GM18517 (cell line): ENCODE measurements around the gene FAR2.
"Not testable (repeated sequence)": the region's sequence is repeated elsewhere in the genome, so short reads cannot be mapped to it uniquely, and the experiment has no call there.

Experiments
- ATAC-seq: cut with Tn5 transposase; IDR thresholded peaks from one replicate; pipeline ENCODE4 v1.9.1; 2021; ENCODE audit warnings: mild to moderate bottlenecking, moderate library complexity; ENCODE audit not compliant: unreplicated experiment

The FAR2 gene

GRCh38 chr12:29273178-29273843 is 124.2 kb downstream of the FAR2 start:
- no peak for ATAC-seq

DNA sequence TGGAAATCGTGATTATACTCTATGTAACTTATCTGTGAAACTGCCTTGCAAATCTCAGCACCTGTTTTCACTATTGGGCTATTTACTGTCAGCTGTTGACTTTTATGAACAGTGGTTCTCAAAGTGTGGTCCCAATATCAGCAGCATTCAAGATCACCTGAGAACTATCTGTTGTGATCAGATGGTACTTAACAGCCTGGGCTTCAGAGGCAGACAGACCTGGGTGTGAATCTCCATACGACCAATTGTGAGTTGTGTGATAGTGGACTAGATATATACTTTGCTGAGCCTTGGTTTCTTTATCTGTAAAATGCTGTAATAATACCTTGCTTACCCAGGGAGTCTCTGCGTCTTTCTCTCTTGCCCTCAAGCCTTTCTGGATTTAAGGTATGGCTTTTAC is 126.8 kb downstream of the FAR2 start:
- no peak for ATAC-seq

DNA sequence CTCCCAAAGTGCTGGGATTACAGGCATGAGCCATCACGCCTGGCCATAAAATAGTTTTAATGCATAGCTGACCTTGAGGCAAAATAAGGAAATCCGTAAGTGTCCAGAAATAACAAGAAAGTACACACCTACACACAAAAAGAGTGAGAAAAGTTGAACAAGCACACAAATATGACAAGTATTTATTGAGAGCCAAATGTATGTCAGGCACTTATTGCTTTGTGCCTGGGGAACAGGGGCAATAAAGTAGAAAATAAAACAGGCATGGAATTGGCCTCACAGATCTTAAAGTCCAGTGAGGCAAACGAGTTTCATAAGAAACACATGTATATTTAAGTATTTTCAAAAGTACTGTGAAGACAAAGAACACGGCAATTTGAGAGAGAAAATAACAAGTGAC is 128.2 kb downstream of the FAR2 start:
- no peak for ATAC-seq

DNA sequence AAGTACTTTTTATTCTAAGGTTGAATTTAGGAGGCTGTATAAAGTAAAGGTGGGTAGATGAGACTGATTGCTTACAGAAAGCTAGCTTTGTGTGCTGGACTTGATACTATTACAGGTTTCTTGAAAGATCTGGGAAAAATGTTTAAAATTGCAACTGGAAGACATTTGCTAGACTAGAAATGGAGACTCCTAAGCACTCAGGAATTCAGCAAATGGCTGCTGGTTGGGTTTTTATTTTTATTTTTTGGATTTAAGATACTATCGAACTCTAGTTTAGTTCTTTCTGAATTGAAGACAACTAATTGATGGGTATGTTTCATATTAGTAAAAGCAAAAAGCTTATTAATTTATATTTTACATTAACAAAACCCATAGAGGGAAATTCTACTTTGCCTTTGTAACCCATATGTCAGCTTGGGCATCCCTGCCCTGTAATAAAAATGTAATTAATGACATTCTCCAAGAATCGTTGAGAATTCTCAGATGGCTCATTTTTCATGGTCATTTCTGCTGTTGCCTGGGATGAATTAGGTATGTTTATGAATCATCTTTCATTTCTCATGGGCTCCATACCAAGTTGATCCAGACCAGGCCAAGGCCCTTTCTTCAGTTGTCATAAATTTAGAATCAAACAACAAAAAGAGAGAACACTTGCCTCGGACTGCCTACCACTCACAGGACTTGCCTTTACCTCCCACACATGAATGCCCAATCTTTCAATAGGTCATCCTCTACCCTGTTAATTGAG is 129.8 kb downstream of the FAR2 start:
- ATAC-seq: no peak

GRCh38 chr12:29281371-29282005 is 132.4 kb downstream of the FAR2 start:
- no peak for ATAC-seq

DNA sequence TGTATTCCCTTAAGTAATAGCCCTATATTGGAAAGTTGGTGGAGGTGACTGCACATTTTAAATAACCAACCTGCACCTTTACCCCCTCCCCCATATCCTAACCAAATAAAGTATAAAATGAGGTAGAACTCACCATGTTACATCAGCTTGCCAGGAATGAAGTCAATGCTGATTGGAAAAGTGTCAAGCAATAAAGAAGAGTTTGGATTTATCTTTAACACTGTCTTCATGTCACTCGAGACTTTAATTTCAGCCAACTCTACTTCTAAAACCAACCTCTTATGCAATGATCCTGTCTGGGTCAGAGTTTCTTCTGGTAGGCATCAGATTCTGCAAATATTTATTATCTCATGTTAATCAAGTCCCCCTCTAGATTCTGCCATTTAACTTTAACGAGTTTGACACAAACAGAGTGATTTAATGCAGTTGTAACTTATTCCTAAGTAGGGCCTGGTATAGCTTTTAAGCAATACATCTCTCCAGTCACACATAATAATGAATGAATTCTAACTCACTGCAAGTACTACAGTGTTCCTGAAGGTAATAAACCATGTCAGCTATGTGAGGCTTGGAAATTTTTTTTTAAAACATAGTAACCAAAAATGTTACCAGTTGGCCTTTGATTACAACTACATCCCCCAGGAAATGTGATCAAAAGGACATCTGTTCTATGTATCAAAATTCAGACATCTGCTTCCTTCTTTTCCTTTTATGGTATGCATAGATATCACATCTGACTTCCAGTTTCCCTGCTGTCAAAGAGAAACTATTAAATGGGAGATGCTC is 133.1 kb downstream of the FAR2 start:
- no peak for ATAC-seq

DNA sequence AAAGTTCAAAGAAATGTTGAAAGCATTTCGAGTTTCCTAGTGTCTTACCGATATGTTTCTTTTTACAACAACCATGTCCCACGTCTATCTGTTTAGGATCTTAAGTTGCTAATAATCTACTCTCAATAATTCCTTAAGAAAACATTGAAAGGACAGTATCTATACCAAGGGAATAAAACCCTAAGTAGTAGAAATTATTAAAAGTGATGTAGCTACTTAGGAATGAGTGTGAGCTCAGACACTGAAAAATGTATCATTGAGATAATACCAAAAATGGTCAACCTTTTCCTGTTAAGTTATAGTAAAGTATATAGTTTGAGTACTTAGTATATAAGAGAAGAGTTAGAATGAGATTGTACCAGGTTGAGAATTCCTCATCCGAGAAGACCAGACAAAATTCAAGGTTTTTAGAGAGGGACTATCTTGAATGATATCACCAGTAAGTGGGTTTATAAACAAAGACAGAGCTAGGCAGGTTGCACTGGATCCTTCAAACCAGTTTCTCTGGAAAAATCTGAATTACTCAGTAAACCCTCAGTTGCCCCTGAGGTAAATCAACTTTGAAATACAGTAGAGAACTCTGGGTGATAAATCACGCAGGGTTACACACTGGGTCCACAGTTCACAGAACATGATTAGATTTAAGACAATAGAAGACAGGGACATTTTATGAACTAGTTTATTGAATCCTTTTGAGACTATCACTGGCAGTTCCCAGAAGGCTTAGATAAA is 135.1 kb downstream of the FAR2 start:
- no peak for ATAC-seq

DNA sequence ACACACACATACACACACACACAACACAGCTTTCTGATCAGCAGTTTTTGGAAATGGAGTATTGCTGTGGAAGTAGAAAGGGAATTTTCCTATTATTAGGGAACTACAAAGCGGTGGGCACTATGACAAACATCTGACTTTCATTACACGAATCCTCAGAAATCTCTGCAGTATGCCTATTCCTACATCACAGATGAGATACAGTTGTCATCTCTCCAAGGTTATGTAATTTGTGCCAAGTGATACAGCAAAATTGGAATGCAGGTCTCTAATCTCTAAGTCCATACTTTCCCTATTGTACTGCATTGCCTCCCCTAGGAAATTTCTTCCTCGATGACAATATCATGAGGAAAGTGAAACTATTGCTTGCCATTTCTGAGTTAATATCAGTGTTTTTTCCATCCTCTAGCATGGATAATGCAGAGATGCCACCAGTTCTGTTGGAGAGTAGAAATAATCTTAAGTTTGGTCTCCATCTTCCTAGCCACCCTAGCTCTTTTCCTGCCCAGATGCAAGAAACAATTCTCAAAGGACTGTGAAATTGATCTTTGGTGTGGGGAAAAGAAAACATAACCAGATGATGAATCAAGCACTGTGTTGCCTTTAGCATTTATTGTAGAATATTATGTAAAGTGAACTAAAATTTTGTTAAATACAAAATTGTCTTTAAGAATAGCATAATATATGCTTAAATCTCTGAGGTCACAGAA is 137.2 kb downstream of the FAR2 start:
- ATAC-seq: no peak

DNA sequence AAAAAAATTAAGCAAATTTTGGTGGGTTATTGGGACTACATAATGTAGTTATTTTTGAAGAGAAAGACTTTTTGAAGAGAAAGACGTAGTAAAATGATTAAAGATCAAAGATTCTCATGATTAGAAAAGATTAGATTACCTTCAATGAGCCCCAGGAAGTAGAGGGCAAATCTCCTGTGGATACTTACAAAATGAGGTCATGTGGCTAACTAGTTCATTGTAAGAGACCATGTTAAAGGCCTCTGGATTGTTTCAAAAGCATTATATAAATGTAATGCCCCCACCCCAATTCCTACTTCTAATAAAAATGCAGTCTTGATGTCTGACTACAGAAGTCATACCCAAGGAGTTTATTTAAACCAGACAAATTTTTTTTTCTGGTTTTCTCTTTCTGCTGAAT is 138.5 kb downstream of the FAR2 start:
- ATAC-seq: no peak

- no peak for ATAC-seq
Observed at GRCh38 chr12:29288031-29288430, 139.0 kb downstream of the FAR2 start.

DNA sequence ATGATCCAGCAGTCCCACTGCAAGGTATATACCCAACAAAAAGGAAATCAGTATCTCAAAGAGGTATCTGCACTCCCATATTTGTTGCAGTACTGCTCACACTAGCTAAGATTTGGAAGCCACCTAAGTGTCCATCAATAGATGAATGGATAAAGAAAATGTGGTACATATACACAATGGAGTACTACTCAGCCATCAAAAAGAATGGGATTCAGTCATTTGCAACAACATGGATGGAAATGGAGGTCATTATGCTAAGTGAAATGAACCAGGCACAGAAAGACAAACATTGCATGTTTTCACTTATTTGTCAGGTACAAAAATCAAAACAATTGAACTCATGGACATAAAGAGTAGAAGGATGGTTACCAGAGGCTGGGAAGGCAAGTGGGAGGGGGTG is 141.4 kb downstream of the FAR2 start:
- not testable (repeated sequence) for ATAC-seq

GRCh38 chr12:29291226-29291625 is 142.1 kb downstream of the FAR2 start:
- no peak for ATAC-seq

DNA sequence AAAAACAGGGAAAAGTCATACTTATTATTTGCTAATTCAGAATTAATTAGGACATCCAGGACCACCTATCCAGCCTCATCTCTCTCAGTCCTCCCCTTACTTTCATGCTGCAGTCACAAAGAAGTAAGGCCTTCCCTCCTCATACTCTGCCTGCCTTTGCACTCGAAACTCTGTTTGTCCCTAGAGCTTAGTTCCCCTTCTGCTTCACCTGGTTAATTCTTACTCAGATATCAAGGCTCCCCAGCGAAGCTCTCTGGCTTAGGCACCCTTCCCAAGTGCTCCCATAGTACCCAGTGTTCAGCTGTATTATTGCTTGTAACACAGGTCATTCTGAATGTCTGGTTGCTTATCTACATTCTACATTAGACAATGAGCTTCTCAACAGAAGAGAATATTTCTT is 150.6 kb downstream of the FAR2 start:
- no peak for ATAC-seq

DNA sequence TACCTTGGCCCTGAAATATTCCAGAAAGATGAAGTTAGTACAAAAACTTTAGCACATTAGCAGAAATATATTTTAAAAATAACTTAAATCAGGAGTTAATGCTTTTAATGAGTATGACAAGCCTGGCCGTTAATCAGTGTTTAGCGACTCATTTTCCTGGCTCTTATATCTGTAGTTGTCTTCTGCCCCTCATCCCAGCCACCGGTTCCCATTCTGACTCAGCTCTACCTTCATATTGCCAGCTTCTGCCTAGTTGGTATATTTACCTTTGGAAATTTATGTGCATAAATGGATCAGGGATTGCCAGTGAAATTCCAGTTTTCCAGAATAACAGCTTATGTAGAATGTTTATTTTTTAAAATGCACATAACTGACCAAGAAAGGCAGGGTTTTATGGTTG is 152.0 kb downstream of the FAR2 start:
- no peak for ATAC-seq

- no peak for ATAC-seq
Observed at GRCh38 chr12:29304388-29304787, 155.3 kb downstream of the FAR2 start.

DNA sequence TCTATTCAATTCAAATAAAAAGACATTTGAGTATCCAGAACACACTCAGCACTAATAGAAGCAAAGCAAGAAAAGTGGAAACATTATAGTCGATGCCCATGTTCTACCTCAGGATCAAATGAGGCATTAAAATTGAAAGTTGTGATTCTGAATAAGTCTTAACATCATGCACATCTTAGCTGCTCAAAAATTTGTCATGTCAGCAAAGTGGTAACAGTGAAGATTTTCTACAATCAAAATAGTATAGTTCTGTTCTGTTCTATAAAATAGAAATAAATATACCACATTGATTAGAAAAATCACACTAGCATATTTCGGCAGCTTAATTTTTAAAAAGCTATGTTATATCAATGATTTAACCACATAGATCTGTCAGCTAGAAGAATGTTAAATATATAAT is 157.2 kb downstream of the FAR2 start:
- no peak for ATAC-seq

DNA sequence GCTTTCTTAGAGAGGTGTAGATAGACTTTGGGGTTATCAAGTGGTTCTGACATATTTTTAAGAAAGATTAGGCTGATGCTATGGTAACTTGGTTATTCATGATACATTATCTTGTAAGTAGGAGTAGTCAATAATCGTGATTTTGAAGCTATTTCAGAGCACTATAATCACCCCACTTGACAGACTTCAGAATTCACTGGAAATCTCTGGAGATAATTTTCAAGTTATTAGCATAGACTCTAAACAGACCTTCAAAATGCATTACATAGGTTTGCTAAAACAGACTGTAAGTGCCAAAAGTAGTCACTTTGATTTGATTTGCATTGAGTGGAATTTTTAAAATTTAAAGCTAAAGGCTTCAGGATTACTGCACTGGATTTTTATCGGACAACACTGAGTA is 157.6 kb downstream of the FAR2 start:
- no peak for ATAC-seq

- ATAC-seq: no peak
Observed at GRCh38 chr12:29309320-29309902, 160.3 kb downstream of the FAR2 start.

- no peak for ATAC-seq
Observed at GRCh38 chr12:29310899-29311298, 161.8 kb downstream of the FAR2 start.

DNA sequence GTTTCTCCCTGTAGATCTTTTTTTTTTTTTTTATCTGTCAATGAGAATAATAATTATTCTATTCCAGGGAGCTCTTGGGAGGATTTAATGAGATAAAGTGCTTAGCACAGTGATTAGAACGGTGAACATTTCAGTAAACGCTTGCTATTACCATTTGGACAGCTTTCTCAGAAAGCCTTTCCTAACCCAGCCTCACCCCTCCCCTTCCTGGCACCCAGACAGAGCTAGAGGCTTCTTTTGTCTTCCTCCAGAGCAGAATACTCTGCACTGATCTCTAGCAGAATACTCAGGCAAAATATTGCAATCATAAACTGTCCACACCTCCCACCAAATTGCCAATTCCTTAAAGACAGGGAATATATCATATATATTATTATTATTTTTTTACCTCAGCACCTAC is 165.3 kb downstream of the FAR2 start:
- ATAC-seq: no peak
